Measurements from ENCODE around the gene MYO1A.

MYO1A gene

DNA sequence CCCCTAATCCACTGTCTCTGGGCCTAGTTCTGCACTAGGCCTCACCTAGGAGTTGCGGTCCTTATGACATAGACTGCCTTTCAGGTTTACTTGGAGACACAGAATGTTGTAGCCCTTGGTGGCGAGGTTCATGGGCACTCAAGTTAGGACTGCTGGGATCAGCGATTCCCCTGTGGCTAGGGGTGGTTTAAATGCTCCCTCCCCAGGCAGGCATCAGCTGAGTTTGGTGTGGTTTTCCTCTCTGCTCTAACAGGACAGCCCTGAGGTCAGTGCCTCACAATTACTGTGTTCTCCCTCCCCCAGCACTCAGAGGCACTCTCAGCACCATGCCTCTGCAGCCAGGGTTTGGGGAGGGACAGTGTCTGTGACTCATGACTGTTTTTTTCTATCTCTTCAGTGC lies 70.3 kb downstream of the MYO1A start:
- TF ChIP-seq, protein P1, sequence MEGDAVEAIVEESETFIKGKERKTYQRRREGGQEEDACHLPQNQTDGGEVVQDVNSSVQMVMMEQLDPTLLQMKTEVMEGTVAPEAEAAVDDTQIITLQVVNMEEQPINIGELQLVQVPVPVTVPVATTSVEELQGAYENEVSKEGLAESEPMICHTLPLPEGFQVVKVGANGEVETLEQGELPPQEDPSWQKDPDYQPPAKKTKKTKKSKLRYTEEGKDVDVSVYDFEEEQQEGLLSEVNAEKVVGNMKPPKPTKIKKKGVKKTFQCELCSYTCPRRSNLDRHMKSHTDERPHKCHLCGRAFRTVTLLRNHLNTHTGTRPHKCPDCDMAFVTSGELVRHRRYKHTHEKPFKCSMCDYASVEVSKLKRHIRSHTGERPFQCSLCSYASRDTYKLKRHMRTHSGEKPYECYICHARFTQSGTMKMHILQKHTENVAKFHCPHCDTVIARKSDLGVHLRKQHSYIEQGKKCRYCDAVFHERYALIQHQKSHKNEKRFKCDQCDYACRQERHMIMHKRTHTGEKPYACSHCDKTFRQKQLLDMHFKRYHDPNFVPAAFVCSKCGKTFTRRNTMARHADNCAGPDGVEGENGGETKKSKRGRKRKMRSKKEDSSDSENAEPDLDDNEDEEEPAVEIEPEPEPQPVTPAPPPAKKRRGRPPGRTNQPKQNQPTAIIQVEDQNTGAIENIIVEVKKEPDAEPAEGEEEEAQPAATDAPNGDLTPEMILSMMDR (IDR thresholded peaks at IDR 0.05; ENCODE audit: low read depth, low read length) = no peak
- no peak overlapping the region for H3K4me3 ChIP-seq (ENCODE audit: low read depth, low read length)
